ENCODE data around the gene DAB2IP.
"Not testable (repeated sequence)": the region's sequence is repeated elsewhere in the genome, so short reads cannot be mapped to it uniquely, and the experiment has no call there.

The DAB2IP gene

DNA sequence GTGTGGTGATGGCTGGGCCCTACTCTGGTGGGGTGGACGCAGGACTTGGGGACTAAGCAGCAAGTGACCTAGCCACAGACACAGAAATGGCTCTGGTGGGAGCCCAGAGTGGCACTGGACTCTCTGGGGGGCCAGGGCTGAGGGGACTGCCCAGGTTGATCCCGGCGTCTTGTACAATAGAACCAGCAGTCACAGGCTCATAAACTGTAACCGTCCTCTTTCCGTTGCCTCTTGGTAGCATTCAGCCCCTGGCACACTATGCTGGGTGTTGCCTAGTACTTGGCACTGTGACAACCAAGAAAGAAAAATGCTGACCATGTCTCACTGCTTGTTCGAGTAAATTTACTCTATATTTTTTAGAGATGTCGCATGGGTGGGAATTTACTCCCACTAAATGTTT, 80.5 kb downstream of the DAB2IP start:
- no peak for DNase-seq

DNA sequence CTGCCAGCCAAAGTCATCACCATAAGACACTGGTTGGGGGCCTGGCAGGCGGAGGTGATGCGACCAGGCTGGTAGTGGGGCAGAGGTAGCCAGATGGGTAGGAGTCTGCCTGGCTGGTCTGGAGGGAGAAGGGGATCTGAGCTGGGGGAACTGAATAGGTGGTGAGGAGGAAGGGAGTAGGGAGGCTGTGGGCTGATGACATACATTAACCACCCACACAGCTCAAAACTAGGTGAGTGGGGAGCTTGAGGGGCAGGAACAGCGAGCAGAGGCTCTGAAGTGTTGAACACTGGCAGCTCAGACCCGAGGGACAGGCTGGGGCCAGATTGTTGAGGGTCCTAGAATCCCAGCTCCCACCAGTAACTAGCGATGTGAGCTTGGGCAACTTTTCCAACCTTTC, 81.0 kb downstream of the DAB2IP start:
- no peak for DNase-seq

DNA sequence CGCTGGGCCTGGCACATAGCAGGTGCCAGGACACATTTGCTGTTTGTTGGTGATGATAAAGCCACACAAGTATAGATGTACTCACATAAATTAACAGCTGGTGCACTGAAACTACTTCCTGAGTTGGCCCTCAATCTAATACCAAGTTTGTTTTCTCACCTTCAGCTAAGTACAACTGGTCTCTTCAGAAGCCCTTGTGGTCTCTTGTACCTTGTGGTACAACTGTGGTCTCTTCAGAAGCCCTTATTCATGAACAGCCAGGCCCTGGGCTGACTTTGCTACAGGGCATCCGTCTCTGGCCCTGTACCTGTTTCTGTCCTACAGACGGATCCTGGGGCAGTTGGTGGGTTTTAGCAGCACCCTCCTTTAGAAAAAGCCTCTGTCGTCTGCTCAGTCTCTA, 81.5 kb downstream of the DAB2IP start:
- no peak for DNase-seq

DNA sequence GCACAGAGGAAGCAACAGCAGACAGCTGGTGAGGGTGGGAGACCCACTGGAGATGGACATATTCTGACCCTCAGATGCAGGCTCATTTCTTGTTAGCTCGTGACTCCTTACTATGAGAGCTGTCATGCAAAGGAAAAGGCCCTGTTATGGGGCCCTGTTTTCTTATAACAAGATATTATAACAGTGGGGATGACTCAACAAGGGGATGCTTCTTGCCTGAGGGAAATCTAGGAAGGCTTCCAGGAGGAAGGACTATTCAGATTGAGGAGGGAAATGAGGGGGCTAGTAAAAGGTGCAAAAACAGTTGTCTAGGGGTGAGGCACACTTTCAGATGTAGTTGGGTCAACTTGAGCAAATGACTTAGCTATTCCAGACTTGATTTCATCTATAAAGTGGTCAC, 83.0 kb downstream of the DAB2IP start:
- no peak for DNase-seq

DNA sequence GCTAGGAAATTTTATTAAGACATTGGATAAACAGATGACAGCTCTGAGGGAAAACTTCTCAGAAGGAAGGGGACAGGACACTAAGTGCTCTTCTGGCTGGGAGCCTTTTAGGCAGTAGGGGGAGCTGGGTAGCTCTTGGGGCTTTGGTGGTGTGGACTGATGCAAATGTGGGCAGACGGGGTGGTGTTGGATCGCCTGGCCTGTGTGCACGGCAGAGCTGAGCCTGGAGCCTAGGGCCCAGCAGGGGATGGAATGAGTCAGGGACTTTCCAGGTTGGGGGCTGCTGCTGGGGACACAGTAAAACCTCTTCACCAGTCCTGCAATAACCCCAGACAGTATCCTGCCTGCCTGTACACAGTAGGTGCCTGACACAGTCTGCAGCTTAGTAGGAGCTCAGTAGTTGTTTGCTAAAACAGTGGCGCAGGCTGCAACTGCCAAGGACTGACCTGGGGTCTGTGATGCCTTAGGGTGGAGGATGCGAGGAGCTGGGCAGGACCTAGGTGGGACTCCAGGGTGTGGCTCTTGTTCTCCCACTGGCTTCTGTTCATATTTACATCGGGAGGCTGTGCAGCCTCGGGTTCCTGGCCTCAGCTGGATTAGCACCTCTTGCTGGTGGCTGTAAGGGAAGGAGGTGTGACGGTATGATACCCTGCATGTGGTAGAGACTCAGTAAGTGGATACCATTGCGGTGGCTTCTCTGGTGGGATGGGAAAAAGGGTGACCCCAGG, 83.8 kb downstream of the DAB2IP start:
- peak; percentile 10 to 61 for DNase-seq

DNA sequence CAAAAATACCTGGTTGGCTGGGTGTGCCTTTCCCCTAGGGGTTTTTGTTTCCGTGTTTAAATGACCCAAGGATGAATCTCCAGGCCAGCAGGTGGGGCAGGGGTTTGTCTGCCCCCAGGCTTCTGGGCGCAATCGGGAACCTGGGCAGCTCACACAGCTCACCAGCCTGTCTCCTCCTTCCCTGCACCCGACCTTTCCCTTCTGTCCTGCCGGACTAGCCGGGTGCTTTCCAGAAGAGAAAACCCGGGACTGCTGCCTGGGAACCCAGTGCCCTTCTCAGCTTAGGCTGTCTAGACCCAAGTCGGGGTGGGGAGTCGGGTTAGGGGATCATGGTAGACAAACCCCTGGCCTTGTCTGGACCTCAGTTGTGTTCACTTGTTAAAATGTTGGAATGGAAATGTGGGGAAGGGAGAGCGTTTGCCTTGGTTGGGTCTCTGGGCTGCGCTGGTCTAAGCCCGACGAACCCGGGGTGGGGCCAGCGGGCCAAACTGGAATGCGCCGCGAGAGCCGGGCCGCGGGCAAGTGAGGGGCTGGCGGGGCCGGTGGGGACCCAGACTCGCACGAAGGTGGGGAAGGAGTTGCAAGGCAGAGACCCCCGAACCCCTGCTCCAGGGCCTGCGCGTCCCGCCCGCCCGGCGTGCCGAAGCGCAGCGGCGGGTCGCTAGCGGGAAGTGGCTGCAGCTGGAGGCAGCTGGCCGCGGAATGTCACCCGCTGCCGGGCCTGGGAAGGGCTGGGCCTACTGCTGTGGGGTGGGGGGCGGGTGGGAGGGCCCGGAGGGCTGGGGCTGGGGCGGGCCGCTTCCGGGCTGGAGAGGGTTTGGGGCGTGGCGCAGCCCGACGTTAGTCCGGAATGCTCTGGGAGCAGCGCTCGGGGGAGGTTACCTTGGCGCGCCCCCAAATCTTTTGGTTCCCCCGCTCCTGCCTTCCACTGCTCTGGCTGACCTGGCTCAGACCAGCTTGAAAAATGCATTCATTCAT, 84.6 kb downstream of the DAB2IP start:
- peak in 1 of 2 experiments; percentile 27 for DNase-seq

DNA sequence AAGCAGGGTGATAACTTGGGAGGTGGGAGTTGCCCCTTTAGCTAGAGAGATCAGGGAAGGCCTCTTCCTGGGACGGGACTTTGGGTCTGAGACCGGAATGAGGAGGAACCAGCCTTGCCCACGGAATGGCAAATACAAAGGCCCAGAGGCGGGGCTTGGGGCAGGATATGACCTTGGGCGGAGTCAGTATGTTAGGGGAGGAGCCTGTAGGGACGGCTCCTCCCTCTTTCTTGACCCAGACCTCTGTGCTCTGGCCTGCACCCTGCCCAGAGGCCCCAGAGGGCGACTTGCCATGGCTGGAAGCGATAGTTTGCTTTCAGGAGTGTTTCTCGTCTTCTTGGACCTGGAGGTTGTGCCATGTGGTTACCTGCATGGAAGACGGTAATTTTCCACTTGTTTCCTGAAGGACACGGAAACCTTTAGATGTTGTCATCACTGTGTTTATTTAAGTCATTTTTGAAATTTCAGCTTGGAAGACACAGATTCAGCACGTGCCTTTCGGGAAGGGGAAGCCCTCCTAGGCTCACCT, 85.6 kb downstream of the DAB2IP start:
- no peak for DNase-seq

DNA sequence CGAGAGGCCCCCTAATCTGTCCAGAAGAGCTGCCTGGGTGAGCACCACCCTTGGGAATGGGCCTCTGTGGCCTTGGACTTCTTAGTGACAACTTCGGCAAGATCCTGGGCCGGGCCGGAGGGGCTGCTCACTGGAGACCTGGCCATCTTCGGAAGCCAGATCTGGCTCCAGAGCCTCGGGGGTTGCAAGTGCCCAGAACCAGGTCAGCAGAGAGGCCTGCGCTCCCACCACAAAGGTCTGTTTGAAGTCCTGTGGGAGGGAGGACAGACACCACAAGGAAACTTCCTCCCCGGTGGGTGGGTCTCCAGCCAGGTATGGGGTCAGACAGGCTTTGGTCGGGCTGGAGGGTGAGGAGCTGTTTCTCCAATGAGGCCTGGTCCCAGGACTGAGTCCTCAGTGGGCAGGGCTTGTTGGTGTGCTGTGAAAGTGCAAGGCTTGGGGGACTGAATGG, 86.1 kb downstream of the DAB2IP start:
- no peak for DNase-seq

DNA sequence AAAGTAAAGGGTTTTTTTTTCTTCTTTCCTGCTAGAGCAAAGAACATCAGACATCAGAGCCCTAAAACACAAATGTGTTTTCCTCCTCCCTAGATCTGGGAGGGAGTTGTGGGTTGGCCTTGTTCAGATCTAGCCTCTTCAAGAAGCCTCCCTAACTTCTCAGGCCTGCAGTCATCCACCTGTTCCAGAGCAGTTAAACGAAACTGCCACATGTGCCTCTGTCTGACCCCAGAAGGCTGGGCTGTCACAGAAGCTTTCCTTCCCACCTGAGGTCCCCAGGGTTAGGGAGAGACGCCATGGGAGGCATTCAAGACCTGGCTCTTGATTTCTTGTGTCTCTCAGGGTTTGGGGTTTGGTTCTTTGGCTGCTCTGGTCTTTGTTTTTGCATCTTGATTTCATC, 87.0 kb downstream of the DAB2IP start:
- no peak for DNase-seq

DNA sequence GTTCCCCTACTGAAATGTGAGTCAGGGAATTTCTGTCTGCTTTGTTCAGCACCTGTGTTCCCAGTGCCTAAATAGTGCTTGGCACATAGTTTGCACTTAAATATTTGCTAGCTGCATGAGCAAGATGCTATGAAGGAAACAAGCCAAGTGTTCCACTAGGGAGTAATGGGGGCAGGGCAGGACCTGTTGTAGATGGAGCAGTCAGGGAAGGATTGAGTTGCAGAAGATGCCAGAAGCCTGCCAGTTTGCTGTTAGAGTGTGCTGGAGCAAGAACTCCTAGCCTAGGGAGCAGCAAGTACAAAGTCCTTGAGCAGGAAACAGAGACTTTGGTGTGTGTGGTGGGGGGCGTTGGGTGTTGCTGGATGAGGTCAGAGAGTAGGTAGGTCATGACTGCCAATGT, 87.5 kb downstream of the DAB2IP start:
- DNase-seq = no peak

DNA sequence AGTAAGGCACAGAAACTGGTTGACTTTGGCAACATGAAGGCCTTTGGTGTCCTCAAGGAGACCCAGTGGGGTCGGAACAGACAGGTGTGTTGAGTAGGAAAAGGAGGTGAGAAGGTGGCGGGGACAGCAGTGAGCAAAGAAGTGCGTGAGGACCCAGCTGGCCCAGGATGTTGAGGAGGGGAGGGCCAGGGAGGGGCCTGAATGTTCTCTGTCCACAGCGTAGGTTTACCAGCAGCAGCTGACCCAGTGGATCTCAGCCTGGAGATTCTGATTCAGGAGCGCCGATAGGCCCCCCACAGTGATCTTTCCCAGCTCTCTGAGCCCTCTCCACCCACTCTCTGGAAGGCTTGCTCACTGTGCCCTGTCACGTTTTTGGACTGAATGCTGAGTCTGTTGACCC, 88.5 kb downstream of the DAB2IP start:
- DNase-seq = no peak

DNA sequence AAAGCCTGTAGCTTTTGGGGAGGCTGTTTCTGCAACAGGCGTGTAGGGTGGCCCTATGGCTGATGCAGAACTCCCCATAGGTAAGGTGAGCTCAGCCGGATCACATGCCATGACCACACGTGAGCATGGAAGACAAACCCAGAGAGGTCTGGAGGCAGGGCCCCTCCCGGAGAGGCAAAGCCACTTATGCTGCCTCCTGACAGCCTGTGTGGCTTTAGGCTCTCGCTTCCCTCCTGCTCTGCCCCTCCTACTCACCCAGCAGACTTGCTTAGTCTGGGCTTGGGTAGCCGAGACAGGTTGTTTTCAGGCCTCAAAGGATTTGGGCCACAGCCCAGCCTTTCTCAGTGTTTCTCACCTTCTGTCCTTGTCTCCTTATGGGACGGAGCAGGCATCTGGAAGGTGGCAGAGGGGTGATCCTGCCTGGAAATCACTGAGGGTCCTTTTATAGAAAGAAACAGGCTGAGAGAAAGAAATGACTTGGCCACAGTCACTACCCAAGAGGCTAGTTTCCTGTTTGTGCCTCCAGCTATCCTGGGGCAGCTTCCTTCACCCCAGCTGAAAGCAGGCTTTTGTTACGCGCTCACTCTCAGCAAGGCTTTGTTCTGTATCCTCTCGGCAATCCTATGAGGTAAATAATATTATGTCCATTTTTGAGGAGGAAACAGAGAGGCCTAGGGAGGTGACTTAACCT, 89.9 kb downstream of the DAB2IP start:
- DNase-seq = no peak

DNA sequence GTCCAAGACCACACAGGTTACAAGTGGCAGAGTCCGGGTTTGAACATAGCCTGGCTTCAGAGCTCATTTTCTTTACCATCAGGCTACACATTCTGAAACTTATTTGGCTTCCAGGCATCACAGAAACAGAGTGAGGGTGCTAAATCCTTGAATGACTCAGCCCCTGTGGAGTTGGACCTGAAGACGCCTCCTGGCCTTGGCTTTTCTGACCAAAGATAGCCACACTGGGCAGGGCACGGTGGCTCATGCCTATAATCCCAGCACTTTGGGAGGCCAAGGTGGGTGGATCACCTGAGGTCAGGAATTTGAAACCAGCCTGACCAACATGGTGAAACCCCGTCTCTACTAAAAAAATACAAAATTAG, 90.5 kb downstream of the DAB2IP start:
- DNase-seq = not testable (repeated sequence)

DNA sequence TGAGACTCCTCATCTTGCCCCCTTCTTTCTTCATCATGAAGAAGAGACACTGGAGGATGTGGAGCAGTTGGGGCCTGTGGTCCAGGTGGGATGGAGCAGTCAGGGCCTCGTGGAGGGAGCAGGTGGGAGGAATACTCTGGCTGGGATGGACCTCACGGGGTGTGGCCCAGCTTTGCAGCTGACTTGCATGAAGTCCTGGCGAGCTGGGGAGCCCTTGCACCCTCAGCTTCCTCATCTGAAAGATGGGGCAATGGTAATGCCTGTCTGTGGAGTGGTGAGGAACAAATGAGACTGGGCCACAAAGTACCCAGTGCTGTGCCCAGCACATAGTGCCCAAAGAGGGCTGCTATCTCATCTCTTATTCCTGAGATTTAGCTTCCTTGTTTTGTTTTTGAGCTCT, 91.5 kb downstream of the DAB2IP start:
- DNase-seq = no peak

DNA sequence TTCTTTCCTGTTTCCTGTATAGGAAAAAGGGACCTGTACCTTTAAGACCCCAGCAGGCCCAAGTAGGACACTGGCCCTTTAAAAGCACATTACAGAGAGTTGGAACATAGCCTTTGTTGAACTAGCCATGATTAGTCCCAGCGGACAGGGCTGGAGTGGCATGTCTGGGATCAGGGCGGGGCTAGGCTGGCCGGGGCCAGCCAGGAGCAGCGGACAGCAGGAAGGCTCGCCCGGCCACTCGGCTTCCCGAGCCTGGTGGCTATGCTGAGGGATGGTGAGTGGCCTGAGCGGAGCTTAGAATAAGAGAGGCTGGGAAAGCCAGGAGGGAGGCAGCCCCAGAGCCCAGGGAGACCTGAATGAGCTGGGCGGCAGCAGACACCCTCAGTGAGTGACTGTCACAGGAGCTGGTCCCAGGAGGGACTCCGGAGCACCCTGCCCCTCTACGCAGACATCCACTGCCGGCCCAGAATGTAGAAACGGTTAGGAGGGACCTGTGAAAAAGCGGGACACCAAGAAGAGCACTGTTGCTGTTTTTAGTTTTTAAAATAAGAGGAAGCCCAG, 92.1 kb downstream of the DAB2IP start:
- peak; percentile 32 to 66 for DNase-seq

DNA sequence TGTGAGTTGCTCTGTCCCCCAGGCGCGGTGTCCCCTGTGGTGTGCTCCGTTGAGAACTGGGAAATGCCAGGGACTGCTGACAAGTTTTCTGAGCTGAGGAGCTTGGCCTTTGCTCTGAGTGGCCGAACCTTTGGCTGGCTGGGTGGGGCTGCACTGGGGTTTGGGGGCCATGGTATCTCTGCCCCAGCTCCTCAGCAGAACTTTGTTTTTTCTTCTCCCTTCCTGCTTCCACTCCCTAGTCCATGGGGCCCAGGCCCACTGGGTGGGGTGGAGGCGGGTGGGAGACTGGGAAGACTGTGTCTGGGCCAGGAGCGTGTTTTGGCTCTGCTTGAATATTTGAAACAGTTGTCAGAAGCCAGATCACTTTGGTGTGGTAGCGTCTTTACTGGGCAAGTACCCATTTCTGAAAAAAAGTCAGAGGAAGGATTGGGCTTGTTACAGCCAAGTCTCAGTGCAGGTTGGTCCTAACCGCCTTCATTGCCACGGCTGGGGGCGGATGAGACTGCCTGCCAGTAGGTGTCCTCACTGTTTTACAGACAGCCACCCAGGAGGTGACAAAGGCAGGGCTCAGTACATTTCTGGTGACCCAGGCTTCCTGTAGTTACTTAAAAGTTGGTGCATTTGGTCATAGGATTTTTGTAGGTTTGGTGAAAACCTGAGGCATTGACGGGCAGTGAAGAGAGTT, 92.7 kb downstream of the DAB2IP start:
- DNase-seq = peak; percentile 1 to 49

DNA sequence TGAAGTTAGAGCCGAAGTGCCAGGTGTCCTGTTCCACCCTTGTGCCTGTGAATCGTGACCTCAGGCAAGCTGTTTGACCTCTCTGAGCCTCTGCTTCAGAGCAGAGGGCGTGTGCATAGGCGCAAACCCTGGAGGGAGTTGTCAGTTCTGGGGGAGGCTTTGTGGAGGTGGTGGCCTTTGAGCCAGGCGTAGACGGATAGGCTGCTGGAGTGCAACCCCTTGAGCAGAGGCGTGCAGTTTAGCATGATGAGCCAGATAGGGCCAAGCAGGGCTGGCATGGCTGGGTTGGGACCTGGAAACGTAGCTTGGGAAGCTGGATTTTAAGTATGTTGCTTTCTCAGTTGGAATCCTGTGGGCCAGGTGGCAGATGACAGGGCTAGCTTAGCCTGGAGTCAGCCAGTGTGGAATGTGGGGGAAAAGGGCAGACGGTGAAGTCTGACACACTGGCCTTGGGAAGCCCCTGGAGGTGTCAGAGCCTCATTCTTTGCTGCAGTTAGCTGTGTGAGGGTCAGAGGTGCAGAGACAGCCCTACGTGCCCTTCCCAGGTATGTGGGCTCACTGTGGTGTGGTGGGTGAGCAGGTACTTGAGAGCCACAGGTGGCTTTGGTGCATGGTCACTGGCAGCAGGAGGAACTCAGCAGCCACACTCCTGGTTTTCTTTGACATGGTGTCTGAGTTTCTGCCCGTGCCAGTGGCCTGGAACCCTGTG, 93.4 kb downstream of the DAB2IP start:
- DNase-seq = no peak

DNA sequence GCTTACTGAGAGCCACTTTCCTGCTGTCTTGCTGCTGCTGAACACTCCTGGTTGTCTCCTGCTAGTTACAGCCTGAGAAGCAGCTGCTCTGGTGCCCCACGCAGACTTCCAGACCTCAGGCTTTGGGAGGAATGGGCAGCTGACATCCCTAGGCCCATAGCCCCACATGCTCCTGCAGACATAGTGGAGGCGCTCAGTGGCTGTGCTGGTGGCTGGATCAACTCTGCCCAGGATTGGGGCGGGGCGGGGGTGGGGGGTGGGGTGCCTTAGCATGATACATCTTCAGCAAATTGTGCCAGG, 93.9 kb downstream of the DAB2IP start:
- no peak for DNase-seq

DNA sequence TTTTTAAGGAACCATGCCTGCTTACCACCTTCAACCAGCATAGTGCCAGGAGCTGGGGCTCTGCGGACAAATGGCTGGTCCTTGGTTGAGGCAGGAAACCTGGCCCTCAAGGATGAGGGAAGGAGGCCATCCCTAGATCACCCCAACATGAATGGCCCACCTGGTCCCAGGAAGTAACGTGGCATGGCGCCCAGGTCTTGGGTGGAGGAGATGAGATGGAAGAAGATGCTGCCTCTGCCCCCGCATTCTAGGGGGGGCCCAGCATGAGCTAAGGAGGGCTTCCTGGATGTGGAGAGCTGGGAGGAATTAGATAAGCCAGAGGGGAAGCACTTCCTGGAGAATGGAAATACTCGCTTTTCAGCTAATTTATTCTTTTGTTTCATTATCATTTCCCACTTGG, 95.0 kb downstream of the DAB2IP start:
- no peak for DNase-seq

DNA sequence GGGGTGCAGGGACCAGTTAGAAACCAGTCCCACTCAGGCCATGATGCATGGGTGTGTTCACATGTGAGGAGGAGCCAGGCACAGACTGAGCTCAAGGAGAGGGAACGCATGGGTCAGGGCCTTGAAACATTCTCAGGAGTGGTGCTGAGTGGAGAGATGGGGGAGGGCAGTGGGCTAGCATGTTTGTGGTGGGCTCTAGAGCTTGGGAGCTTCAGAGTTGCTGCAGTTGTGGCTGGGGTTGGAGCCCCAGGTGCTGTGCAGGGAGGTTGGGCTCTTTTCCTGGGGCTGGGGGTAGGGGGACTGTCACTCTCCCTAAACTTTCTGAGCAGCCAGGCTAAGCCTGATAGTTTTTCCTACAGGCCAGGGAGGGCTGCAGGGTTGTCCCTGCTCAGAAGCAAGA, 95.4 kb downstream of the DAB2IP start:
- no peak for DNase-seq

DNA sequence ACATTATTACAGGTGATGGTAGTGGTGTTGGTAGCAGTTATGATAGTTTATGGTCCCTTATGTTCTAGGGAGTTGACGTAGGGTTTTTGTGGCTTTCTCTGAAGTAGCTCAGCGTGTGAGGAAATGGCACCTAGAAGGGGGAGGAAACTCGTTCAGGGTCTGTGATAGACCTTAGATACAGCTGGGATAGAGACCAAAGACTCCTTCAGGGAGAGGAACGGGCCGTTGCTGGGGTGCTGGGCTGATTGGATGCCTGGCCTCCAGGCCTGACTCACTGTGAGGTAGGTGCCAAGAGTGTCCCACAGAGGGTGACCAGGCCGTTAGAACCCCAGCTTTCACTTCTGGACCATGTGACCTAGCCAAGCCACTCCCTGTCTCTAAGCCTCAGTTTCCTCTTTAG, 96.6 kb downstream of the DAB2IP start:
- no peak for DNase-seq
